Measurements from ENCODE around the gene MTMR1.

MTMR1 gene

GRCh38 chrX:150697641-150698040 is 4.4 kb downstream of the MTMR1 start:
- no peak for DNase-seq

- no peak for DNase-seq
Observed at GRCh38 chrX:150698981-150699380, 5.8 kb downstream of the MTMR1 start.

- DNase-seq: no peak
Observed at GRCh38 chrX:150700107-150700506, 6.9 kb downstream of the MTMR1 start.

GRCh38 chrX:150701377-150701776 is 8.2 kb downstream of the MTMR1 start:
- DNase-seq: no peak

GRCh38 chrX:150702966-150703694 is 9.9 kb downstream of the MTMR1 start:
- DNase-seq: no peak

GRCh38 chrX:150703695-150703974 is 10.4 kb downstream of the MTMR1 start:
- DNase-seq: no peak

- no peak for DNase-seq
Observed at GRCh38 chrX:150704030-150704613, 10.9 kb downstream of the MTMR1 start.

- no peak for DNase-seq
Observed at GRCh38 chrX:150712619-150713018, 19.4 kb downstream of the MTMR1 start.

- no peak for DNase-seq
Observed at GRCh38 chrX:150715184-150715583, 22.0 kb downstream of the MTMR1 start.

GRCh38 chrX:150719621-150720020 is 26.4 kb downstream of the MTMR1 start:
- no peak for DNase-seq

GRCh38 chrX:150729956-150730355 is 36.8 kb downstream of the MTMR1 start:
- DNase-seq: no peak

- DNase-seq: no peak
Observed at GRCh38 chrX:150730719-150731118, 37.5 kb downstream of the MTMR1 start.

- no peak for DNase-seq
Observed at GRCh38 chrX:150731795-150732194, 38.6 kb downstream of the MTMR1 start.

- DNase-seq: no peak
Observed at GRCh38 chrX:150736475-150736874, 43.3 kb downstream of the MTMR1 start.

- no peak for DNase-seq
Observed at GRCh38 chrX:150752124-150752523, 58.9 kb downstream of the MTMR1 start.

- DNase-seq: no peak
Observed at GRCh38 chrX:150753357-150753756, 60.2 kb downstream of the MTMR1 start.

GRCh38 chrX:150753968-150754367 is 60.8 kb downstream of the MTMR1 start:
- DNase-seq: no peak

- DNase-seq: no peak
Observed at GRCh38 chrX:150757371-150757770, 64.2 kb downstream of the MTMR1 start.

- DNase-seq: no peak
Observed at GRCh38 chrX:150759568-150760416, 66.6 kb downstream of the MTMR1 start.

- DNase-seq: no peak
Observed at GRCh38 chrX:150761176-150761818, 68.1 kb downstream of the MTMR1 start.

GRCh38 chrX:150761819-150762216 is 68.6 kb downstream of the MTMR1 start:
- no peak for DNase-seq

- DNase-seq: no peak
Observed at GRCh38 chrX:150762258-150763165, 69.3 kb downstream of the MTMR1 start.

Measured in NCI-H2029 treated with DMSO at 0.1 percent for 48 hours (cell line).